Activated CD8-positive, alpha-beta T cell treated with anti-CD3 and anti-CD28 coated beads, Interleukin-2, amount 10 ng/mL, durations not matched to agents 7 days and 5 days (primary cell): ENCODE data around the gene ZNF792. TPM values are rescaled to one million over a fixed set of nuclear protein-coding genes. Genes with fewer than 3 reads are reported as not detected.
"Not testable (repeated sequence)": the region's sequence is repeated elsewhere in the genome, so short reads cannot be mapped to it uniquely, and the experiment has no call there.

ENCODE experiments used
- ATAC-seq: fragments of 150-1000 bp; cut with Tn5 transposase; one replicate; pipeline ENCODE4 v1.10.0; 2021; ENCODE audit warnings: moderate library complexity
- CTCF ChIA-PET: fragments of 350-600 bp; sonication (Branson Sonifier 250); formaldehyde crosslinking; loops from one replicate; lab custom pipeline; 2021; ENCODE audit warnings: antibody characterized with exemption; lab: Charles Lee
- POLR2A ChIA-PET: fragments of 350-600 bp; sonication (Branson Sonifier 250); formaldehyde crosslinking; loops from one replicate; lab custom pipeline; 2021; ENCODE audit warnings: antibody characterized with exemption; lab: Charles Lee
- DNase-seq: peaks from one replicate; pipeline ENCODE4 v3.0.0-alpha.2; 2020
- H3K27ac Mint-ChIP-seq: one replicate; pipeline ENCODE4 v1.8.0; 2021; ENCODE audit warnings: mild to moderate bottlenecking, mixed read lengths
- H3K27me3 Mint-ChIP-seq: one replicate; pipeline ENCODE4 v1.8.0; 2021; ENCODE audit warnings: low read depth, mixed read lengths
- H3K36me3 Mint-ChIP-seq: one replicate; pipeline ENCODE4 v1.8.0; 2021; ENCODE audit warnings: low read depth, mixed read lengths
- H3K4me1 Mint-ChIP-seq: one replicate; pipeline ENCODE4 v1.8.0; 2021; ENCODE audit warnings: low read depth, mixed read lengths
- H3K4me3 Mint-ChIP-seq: one replicate; pipeline ENCODE4 v1.8.0; 2021; ENCODE audit warnings: mild to moderate bottlenecking, mixed read lengths
- H3K9me3 Mint-ChIP-seq: one replicate; pipeline ENCODE4 v1.8.0; 2022; ENCODE audit warnings: mixed read lengths; ENCODE audit not compliant: insufficient read depth
- total RNA-seq, 2 experiments: library from RNA; stranded (reverse); gene quantifications; one replicate each; pipeline ENCODE4 v1.2.3, GENCODE V29; 2021

The ZNF792 gene
- total RNA-seq, 2 experiments from 2014 or later: 13.7 to 14.2 TPM

GRCh38 chr19:34997071-34997617 is 33.1 kb upstream of the ZNF792 start:
- DNase-seq: peak; percentile 38
- H3K27ac Mint-ChIP-seq: peak overlapping the region; percentile 93
- peaks cover 10% of the 10 kb centered on the region for H3K36me3 Mint-ChIP-seq
- ChIA-PET POLR2A (interaction anchor here (1.5 kb wide), 1 partner anchor 12 kb away, joined by 4 read pairs; no protein-coding TSS in a partner anchor), CTCF (no interaction called here)
- ATAC-seq: no peak
- no peaks in the 10 kb centered on the region for H3K27me3 Mint-ChIP-seq
- H3K4me1 Mint-ChIP-seq: peaks cover 44% of the 10 kb centered on the region
- peak overlapping the region; percentile 37 for H3K4me3 Mint-ChIP-seq
- H3K9me3 Mint-ChIP-seq: peaks cover under 1% of the 10 kb centered on the region

GRCh38 chr19:34995551-34995950 is 31.5 kb upstream of the ZNF792 start:
- Mint-ChIP-seq H3K9me3 (peaks cover 8% of the 10 kb centered on the region), H3K27ac (no peak overlapping the region), H3K36me3 (no peaks in the 10 kb centered on the region), H3K4me1 (peaks cover 39% of the 10 kb centered on the region), H3K4me3 (no peak overlapping the region), H3K27me3 (no peaks in the 10 kb centered on the region)
- DNase-seq (no peak), ATAC-seq (no peak)
- POLR2A ChIA-PET: no interaction called here
- CTCF ChIA-PET: interaction anchor here (1.0 to 2.4 kb wide), 4 partner anchors 11 to 141 kb away, joined by 3 to 7 read pairs (median 3); partner anchors contain the start of gene ZNF30

DNA sequence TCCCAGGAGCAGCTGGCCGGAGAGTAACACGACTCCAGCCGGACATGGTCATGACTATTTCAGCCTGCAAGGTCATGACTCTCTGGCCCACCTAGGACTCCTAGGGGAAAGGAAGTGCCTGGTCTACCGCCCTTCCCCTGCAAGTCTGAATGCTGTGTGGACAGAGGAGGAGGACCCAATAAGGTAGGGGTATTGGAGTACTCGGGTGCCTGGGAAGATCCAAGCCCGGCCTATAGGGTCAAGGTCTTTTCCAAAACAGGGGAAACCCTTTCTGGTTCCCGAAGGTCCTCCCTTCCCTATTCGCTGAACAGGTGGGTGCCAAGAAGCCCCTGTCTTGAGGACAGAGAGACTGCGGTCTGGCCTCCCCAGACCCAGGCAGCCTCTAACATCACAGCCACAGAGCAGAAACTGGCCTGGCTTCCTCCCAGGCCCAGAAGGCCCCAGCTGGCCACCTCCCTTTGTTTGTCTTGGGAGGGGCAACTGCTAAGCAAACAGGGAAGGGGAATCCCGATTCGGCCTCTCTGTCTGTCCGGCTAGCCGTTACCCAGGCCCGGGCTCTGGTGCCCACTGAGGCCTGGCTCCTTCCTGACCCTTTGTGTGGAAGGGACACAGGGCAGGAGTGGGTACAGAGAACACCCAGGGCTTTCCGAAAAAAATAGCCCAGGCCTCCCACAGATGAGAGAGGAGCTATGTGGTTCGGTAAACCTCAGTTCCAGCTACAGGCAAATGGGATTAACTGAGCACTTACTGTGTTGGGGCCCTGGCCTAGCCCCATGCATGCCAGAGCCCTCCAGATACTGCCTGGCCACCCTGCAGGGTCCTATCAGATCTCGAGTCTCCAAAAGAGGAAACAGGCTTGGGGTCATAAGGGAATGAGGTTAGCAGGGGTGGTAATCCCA is 30.9 kb upstream of the ZNF792 start:
- POLR2A ChIA-PET: no interaction called here
- H3K36me3 Mint-ChIP-seq: no peaks in the 10 kb centered on the region
- H3K27ac Mint-ChIP-seq: no peak overlapping the region
- peaks cover 8% of the 10 kb centered on the region for H3K9me3 Mint-ChIP-seq
- ATAC-seq: no peak
- CTCF ChIA-PET: interaction anchor here (1.0 to 2.4 kb wide), 4 partner anchors 11 to 141 kb away, joined by 3 to 7 read pairs (median 3); partner anchors contain the start of gene ZNF30
- no peaks in the 10 kb centered on the region for H3K27me3 Mint-ChIP-seq
- H3K4me3 Mint-ChIP-seq: no peak overlapping the region
- no peak for DNase-seq
- H3K4me1 Mint-ChIP-seq: peaks cover 40% of the 10 kb centered on the region

DNA sequence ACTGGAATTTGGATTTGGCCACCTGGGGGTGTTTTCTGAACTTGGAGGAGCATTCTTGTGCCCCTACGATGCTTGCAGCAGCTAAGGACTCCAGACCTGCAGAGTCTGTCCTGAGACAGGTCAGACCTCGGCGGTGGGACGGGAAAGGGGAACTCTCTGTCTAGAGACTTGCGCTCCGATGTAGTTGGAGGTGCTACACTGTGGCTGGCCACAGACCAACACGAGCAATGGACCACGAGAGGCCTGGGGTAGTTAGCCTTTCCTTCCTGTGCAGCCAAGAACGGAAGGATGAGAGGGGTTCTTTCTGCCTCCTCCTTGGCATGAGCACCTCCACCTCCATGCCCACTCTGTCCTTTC is 30.2 kb upstream of the ZNF792 start:
- Mint-ChIP-seq H3K36me3 (no peaks in the 10 kb centered on the region), H3K4me1 (peaks cover 36% of the 10 kb centered on the region), H3K27me3 (no peaks in the 10 kb centered on the region), H3K4me3 (no peak overlapping the region), H3K27ac (no peak overlapping the region), H3K9me3 (peaks cover 8% of the 10 kb centered on the region)
- ChIA-PET POLR2A (no interaction called here), CTCF (interaction anchor here (1.0 to 2.4 kb wide), 2 partner anchors 22 to 142 kb away, joined by 3 to 7 read pairs; no protein-coding TSS in a partner anchor)
- no peak for ATAC-seq
- DNase-seq: no peak

GRCh38 chr19:34992582-34992981 is 28.6 kb upstream of the ZNF792 start:
- H3K27ac Mint-ChIP-seq, ATAC-seq, H3K9me3 Mint-ChIP-seq, H3K36me3 Mint-ChIP-seq, POLR2A ChIA-PET, H3K4me3 Mint-ChIP-seq, H3K27me3 Mint-ChIP-seq, DNase-seq: not testable (repeated sequence)
- CTCF ChIA-PET: interaction anchor here (3.9 kb wide), 1 partner anchor 20 kb away, joined by 14 read pairs; no protein-coding TSS in a partner anchor
- H3K4me1 Mint-ChIP-seq: peaks cover 23% of the 10 kb centered on the region

GRCh38 chr19:34991542-34992333 is 27.7 kb upstream of the ZNF792 start:
- POLR2A ChIA-PET: interaction anchor here (2.7 kb wide), 1 partner anchor 22 kb away, joined by 8 read pairs; no protein-coding TSS in a partner anchor
- CTCF ChIA-PET: interaction anchor here (3.9 kb wide), 1 partner anchor 19 kb away, joined by 14 read pairs; no protein-coding TSS in a partner anchor
- no peak overlapping the region for H3K4me3 Mint-ChIP-seq

GRCh38 chr19:34990578-34991192 is 26.7 kb upstream of the ZNF792 start:
- POLR2A ChIA-PET: interaction anchor here (2.7 kb wide), 1 partner anchor 23 kb away, joined by 8 read pairs; no protein-coding TSS in a partner anchor

More at GRCh38 chr19:34991542-34992333, 27.7 kb upstream of the ZNF792 start:
- Mint-ChIP-seq H3K9me3 (peaks cover 8% of the 10 kb centered on the region), H3K36me3 (no peaks in the 10 kb centered on the region), H3K4me1 (peaks cover 15% of the 10 kb centered on the region), H3K27me3 (no peaks in the 10 kb centered on the region), H3K27ac (no peak overlapping the region)
- no peak for ATAC-seq
- no peak for DNase-seq

DNA sequence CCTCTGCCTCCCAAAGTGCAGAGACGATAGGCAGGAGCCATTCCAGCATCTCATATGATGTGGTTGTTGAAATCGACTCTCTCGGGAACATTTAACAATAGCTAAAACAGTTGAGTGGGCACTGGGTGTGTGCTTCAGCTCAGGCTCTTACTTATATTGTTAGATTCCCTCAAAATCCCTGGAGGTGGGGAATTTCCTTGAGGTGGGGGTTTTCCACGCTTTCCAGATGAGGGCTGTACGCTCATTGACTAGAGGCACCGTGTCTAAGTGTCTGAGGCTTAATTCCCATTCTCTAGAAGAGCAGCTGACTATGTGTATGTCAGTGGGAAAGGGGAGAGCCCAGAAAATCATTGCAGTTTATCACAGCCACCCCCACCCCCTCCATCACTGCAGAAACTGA is 25.3 kb upstream of the ZNF792 start:
- POLR2A ChIA-PET: interaction anchor here (1.3 to 2.7 kb wide), 3 partner anchors 12 to 24 kb away, joined by 4 to 8 read pairs (median 6); partner anchors contain the start of gene GRAMD1A
- Mint-ChIP-seq H3K27me3 (no peaks in the 10 kb centered on the region), H3K4me1 (peaks cover 18% of the 10 kb centered on the region), H3K4me3 (no peak overlapping the region), H3K27ac (no peak overlapping the region), H3K36me3 (peaks cover 2% of the 10 kb centered on the region), H3K9me3 (peaks cover 8% of the 10 kb centered on the region)
- CTCF ChIA-PET: interaction anchor here (1.1 to 2.2 kb wide), 3 partner anchors 17 to 26 kb away, joined by 3 to 8 read pairs (median 5); no protein-coding TSS in a partner anchor
- DNase-seq (no peak), ATAC-seq (no peak)

More at GRCh38 chr19:34990578-34991192, 26.7 kb upstream of the ZNF792 start:
- H3K27me3 Mint-ChIP-seq: no peaks in the 10 kb centered on the region
- H3K4me1 Mint-ChIP-seq: peaks cover 10% of the 10 kb centered on the region
- no peaks in the 10 kb centered on the region for H3K36me3 Mint-ChIP-seq
- ATAC-seq: no peak
- H3K27ac Mint-ChIP-seq: no peak overlapping the region
- no peak for DNase-seq
- CTCF ChIA-PET: interaction anchor here (2.2 to 3.9 kb wide), 2 partner anchors 18 to 23 kb away, joined by 8 to 14 read pairs; no protein-coding TSS in a partner anchor
- no peak overlapping the region for H3K4me3 Mint-ChIP-seq
- peaks cover 8% of the 10 kb centered on the region for H3K9me3 Mint-ChIP-seq

- DNase-seq (no peak), ATAC-seq (no peak)
- H3K27ac Mint-ChIP-seq: no peak overlapping the region
- H3K36me3 Mint-ChIP-seq: peaks cover 2% of the 10 kb centered on the region
- POLR2A ChIA-PET: interaction anchor here (0.6 kb wide), 1 partner anchor 15 kb away, joined by 4 read pairs; no protein-coding TSS in a partner anchor
- H3K4me1 Mint-ChIP-seq: peaks cover 13% of the 10 kb centered on the region
- H3K4me3 Mint-ChIP-seq: no peak overlapping the region
- H3K9me3 Mint-ChIP-seq: peaks cover 8% of the 10 kb centered on the region
- H3K27me3 Mint-ChIP-seq: no peaks in the 10 kb centered on the region
- CTCF ChIA-PET: interaction anchor here (1.3 kb wide), 1 partner anchor 16 kb away, joined by 5 read pairs; no protein-coding TSS in a partner anchor
Observed at GRCh38 chr19:34988119-34988518, 24.1 kb upstream of the ZNF792 start.

DNA sequence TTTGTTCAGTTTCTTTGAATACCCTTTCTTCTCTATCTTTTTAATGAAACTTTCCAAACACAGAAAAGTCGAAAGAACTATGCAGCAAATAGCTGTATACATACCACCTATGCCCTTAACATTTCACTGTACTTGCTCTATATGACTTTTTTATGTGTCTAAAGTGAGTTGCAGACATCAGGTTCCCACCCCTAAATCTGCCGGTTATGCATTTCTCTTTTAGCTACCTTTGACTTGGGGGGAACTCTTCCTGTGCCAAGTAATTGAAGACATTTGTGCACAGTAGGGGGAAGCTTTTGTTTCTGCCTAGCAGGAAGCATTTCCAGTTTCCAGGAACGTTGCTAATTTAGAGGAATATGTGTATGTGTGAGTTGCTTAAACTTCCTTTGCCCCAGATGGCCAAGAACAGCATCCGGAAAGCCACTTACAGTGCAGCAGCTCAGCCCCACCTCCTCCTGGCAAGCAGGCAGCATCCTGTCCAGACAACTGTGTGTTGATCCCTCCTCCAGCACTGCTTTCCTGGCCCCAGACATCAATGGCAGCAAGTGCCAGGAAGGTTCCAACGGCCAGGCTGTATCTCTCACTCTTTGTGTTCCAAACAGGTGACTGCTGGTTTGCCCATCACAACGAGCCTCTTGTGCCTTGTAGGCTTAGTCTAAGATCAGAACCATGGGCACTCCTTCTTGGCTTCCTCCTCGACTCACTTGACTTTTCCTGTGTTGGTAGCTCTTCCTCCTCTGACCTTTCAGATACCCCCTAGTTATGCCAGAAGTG is 21.4 kb upstream of the ZNF792 start:
- CTCF ChIA-PET: interaction anchor here (0.7 to 4.3 kb wide), 7 partner anchors 9 to 58 kb away, joined by 3 to 25 read pairs (median 4); no protein-coding TSS in a partner anchor
- Mint-ChIP-seq H3K27me3 (no peaks in the 10 kb centered on the region), H3K4me1 (peaks cover 10% of the 10 kb centered on the region), H3K27ac (peak overlapping the region; percentile 75), H3K4me3 (peak overlapping the region; percentile 46), H3K36me3 (peaks cover 2% of the 10 kb centered on the region), H3K9me3 (no peaks in the 10 kb centered on the region)
- peak; percentile 88 for ATAC-seq
- DNase-seq: peak; percentile 58
- POLR2A ChIA-PET: interaction anchor here (0.6 to 3.0 kb wide), 4 partner anchors 11 to 50 kb away, joined by 3 to 12 read pairs (median 4); partner anchors contain the start of gene GRAMD1A
